ENCODE data around the gene AMN. TPM values are rescaled to one million over a fixed set of nuclear protein-coding genes. Genes with fewer than 3 reads are reported as not detected.

Gene AMN
- total RNA-seq, 6 experiments from 2014 or later, result 7.1 to 69.1 (median 28.6) TPM

- H3K36me3 ChIP-seq, result no peaks in the 10 kb centered on the region
- H3K27me3 ChIP-seq, result no peaks in the 10 kb centered on the region
- no peaks in the 10 kb centered on the region for H3K9me3 ChIP-seq
- intact Hi-C loops (cut with DNase I), result no loop called here
- no peak overlapping the region for H3K27ac ChIP-seq
- peaks cover 0 to 25% (median 0%) of the 10 kb centered on the region in 4 donors for H3K4me1 ChIP-seq
- 51% methylated on average over 12 of the region's 35 CpGs for WGBS (ENCODE audit: insufficient coverage, low coverage, low lambda C conversion rate, missing lambda C conversion rate)
- ATAC-seq (peak; percentile 5 to 28 (median 24)), DNase-seq (peak in 1 of 3 donors; percentile 29)
- peak overlapping the region; percentile 23 to 39 (median 25) for H3K4me3 ChIP-seq
- TF ChIP-seq CTCF (IDR thresholded peaks at IDR 0.05) (no peak), POLR2A (IDR thresholded peaks at IDR 0.05) (no peak)
Observed at GRCh38 chr14:102927878-102928411, 5.5 kb downstream of the AMN start.

GRCh38 chr14:102928412-102929240 lies 6.2 kb downstream of the AMN start:
- TF ChIP-seq CTCF (IDR thresholded peaks at IDR 0.05) (no peak), POLR2A (IDR thresholded peaks at IDR 0.05) (no peak)
- H3K27ac ChIP-seq, result no peak overlapping the region
- H3K27me3 ChIP-seq, result no peaks in the 10 kb centered on the region
- peak in 2 of 3 donors; percentile 64 to 74 for DNase-seq
- H3K4me3 ChIP-seq, result peak overlapping the region; percentile 23 to 39 (median 25)
- intact Hi-C loops (cut with DNase I), result no loop called here
- H3K9me3 ChIP-seq, result no peaks in the 10 kb centered on the region
- peaks cover 0 to 24% (median 2%) of the 10 kb centered on the region in 4 donors for H3K4me1 ChIP-seq
- 0% methylated on average over 3 of the region's 94 CpGs for WGBS (ENCODE audit: insufficient coverage, low coverage, low lambda C conversion rate, missing lambda C conversion rate)
- ATAC-seq, result peak; percentile 66 to 82 (median 76)
- no peaks in the 10 kb centered on the region for H3K36me3 ChIP-seq

- no peak overlapping the region for H3K27ac ChIP-seq
- H3K36me3 ChIP-seq, result no peaks in the 10 kb centered on the region
- peak overlapping the region in 2 of 3 donors; percentile 19 to 25 for H3K4me3 ChIP-seq
- intact Hi-C loops (cut with DNase I), result no loop called here
- DNase-seq (peak in 2 of 3 donors; percentile 21 to 53), ATAC-seq (no peak)
- no peaks in the 10 kb centered on the region for H3K27me3 ChIP-seq
- peaks cover 0 to 26% (median 6%) of the 10 kb centered on the region in 4 donors for H3K4me1 ChIP-seq
- 17% methylated on average over 23 of the region's 94 CpGs for WGBS (ENCODE audit: insufficient coverage, low coverage, low lambda C conversion rate, missing lambda C conversion rate)
- TF ChIP-seq POLR2A (IDR thresholded peaks at IDR 0.05), result no peak
- no peak for TF ChIP-seq CTCF (IDR thresholded peaks at IDR 0.05)
- H3K9me3 ChIP-seq, result no peaks in the 10 kb centered on the region
Observed at GRCh38 chr14:102929241-102930137, 7.0 kb downstream of the AMN start.

- no peaks in the 10 kb centered on the region for H3K9me3 ChIP-seq
- H3K27me3 ChIP-seq, result no peaks in the 10 kb centered on the region
- H3K4me3 ChIP-seq, result no peak overlapping the region
- no peak overlapping the region for H3K27ac ChIP-seq
- TF ChIP-seq CTCF (IDR thresholded peaks at IDR 0.05) (no peak), POLR2A (IDR thresholded peaks at IDR 0.05) (no peak)
- DNase-seq (peak in 2 of 3 donors; percentile 19 to 44), ATAC-seq (no peak)
- H3K36me3 ChIP-seq, result no peaks in the 10 kb centered on the region
- WGBS (ENCODE audit: insufficient coverage, low coverage, low lambda C conversion rate, missing lambda C conversion rate), result 23% methylated on average over 4 of the region's 74 CpGs
- H3K4me1 ChIP-seq, result peaks cover 0 to 26% (median 6%) of the 10 kb centered on the region in 4 donors
- intact Hi-C loops (cut with DNase I), result no loop called here
Observed at GRCh38 chr14:102930138-102930752, 7.8 kb downstream of the AMN start.
